ENCODE measurements around the gene IGF1. TPM values are rescaled to one million over a fixed set of nuclear protein-coding genes. Genes with fewer than 3 reads are reported as not detected.

Gene IGF1
- total RNA-seq, 1 experiment from 2014 or later = 0.42 TPM

DNA sequence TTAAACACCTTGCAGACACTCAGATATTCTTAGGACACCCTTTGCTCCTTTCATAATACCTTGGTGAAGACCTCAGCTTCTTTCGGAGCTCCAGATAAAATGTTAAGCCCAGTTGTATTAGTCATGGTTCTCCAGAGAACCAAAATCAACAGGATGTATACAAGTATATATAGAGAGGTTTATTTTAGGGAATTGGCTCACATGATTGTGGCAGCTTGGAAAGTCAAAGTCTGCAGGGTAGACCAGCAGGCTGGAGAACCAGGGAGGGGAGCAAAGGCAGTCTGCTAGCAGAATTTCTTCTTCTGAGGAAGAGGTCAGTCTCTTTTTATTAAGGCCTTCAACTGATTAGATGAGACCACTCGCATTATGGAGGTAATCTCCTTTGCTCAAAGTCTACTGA lies 6.9 kb upstream of the IGF1 start:
- Histone ChIP-seq H3K9ac (ENCODE audit: low read length) (no peak overlapping the region), H3K27me3 (ENCODE audit: insufficient read depth, low read length) (no peaks in the 10 kb centered on the region), H3K36me3 (ENCODE audit: control insufficient read depth in 1 of 2, insufficient read depth in 2 of 2, low read length in 2 of 2) (no peaks in the 10 kb centered on the region), H2AFZ (ENCODE audit: low read depth, low read length, poor library complexity, severe bottlenecking) (no peak overlapping the region), H3K79me2 (ENCODE audit: insufficient read depth, low read length) (no peaks in the 10 kb centered on the region), H3K4me3 (replicated peaks in 1 of 2; ENCODE audit: low read depth in 1 of 2, low read length in 2 of 2) (no peak overlapping the region), H3K4me2 (ENCODE audit: low read length) (no peak overlapping the region), H3K9me3 (ENCODE audit: control insufficient read depth in 1 of 2, insufficient read depth in 1 of 2, low read depth in 1 of 2, low read length in 2 of 2) (no peaks in the 10 kb centered on the region), H3K9me2 (ENCODE audit: insufficient read depth) (no peaks in the 10 kb centered on the region), H4K20me1 (ENCODE audit: insufficient read depth) (no peaks in the 10 kb centered on the region), H3K27ac (ENCODE audit: low read depth, low read length) (no peak overlapping the region), H3K4me1 (ENCODE audit: control insufficient read depth in 1 of 2, insufficient read depth in 2 of 2, low read length in 2 of 2) (no peaks in the 10 kb centered on the region; a peak in 1 of 4 replicates)
- DNase-seq (ENCODE audit: low read depth, low spot score) (no peak), ATAC-seq (no peak)
- intact Hi-C loops (cut with micrococcal nuclease) = loop anchor here (10.0 kb wide), 1 partner anchor 712 kb away; no protein-coding TSS in a partner anchor
- CTCF ChIA-PET = no interaction called here
- RAD21 ChIA-PET (ENCODE audit: low non-redundant PET in 1 of 2, low total read pairs in 2 of 2, uncharacterized antibody in 2 of 2, unreplicated experiment in 2 of 2) = no interaction called here
- POLR2A ChIA-PET = no interaction called here
- TF ChIP-seq POLR2A (IDR thresholded peaks at IDR 0.05; ENCODE audit: borderline replicate concordance, extremely low read depth, insufficient read depth, insufficient read length) (no peak), POLR2AphosphoS5 (IDR thresholded peaks at IDR 0.05; ENCODE audit: low read depth, low read length) (no peak), SIN3A (IDR thresholded peaks at IDR 0.05; ENCODE audit: low read depth) (no peak), SP1 (IDR thresholded peaks at IDR 0.05; ENCODE audit: low read depth) (no peak), EZH2phosphoT487 (IDR thresholded peaks at IDR 0.05; ENCODE audit: borderline replicate concordance) (no peak), EGR1 (IDR thresholded peaks at IDR 0.05; ENCODE audit: low read depth) (no peak), ZFX (IDR thresholded peaks at IDR 0.05) (no peak)
- TF ChIP-seq, protein P1, sequence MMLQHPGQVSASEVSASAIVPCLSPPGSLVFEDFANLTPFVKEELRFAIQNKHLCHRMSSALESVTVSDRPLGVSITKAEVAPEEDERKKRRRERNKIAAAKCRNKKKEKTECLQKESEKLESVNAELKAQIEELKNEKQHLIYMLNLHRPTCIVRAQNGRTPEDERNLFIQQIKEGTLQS (IDR thresholded peaks at IDR 0.05) = no peak
- BruUV-seq (replicated peaks) = no TSS peak

DNA sequence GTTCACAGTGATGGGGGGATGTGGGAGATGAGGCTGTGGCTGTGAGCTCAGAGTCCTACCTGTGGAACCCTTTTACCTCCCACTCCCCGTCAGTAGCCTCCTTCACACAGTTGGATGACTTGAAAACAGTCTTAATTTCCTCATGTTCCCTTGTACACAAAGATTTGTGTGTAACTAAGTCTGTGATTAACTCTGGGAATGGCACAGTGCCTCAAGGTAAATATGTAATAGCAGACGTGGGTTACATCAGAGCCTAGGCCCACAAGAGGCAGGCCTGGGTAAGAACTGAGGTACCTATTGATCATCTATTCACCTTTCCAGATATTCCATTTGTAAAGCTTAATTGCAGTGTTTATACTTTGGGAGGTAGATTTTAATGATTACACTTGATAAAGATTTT lies 5.8 kb upstream of the IGF1 start:
- DNase-seq (ENCODE audit: low read depth, low spot score) (no peak), ATAC-seq (no peak)
- Histone ChIP-seq H3K27ac (ENCODE audit: low read depth, low read length) (no peak overlapping the region), H3K4me2 (ENCODE audit: low read length) (no peak overlapping the region), H3K36me3 (ENCODE audit: control insufficient read depth in 1 of 2, insufficient read depth in 2 of 2, low read length in 2 of 2) (no peaks in the 10 kb centered on the region), H3K9me2 (ENCODE audit: insufficient read depth) (no peaks in the 10 kb centered on the region), H3K9me3 (ENCODE audit: control insufficient read depth in 1 of 2, insufficient read depth in 1 of 2, low read depth in 1 of 2, low read length in 2 of 2) (no peaks in the 10 kb centered on the region), H3K27me3 (ENCODE audit: insufficient read depth, low read length) (no peaks in the 10 kb centered on the region), H4K20me1 (ENCODE audit: insufficient read depth) (no peaks in the 10 kb centered on the region), H3K4me1 (ENCODE audit: control insufficient read depth in 1 of 2, insufficient read depth in 2 of 2, low read length in 2 of 2) (no peaks in the 10 kb centered on the region; a peak in 1 of 4 replicates), H3K9ac (ENCODE audit: low read length) (no peak overlapping the region), H3K4me3 (replicated peaks in 1 of 2; ENCODE audit: low read depth in 1 of 2, low read length in 2 of 2) (no peak overlapping the region), H3K79me2 (ENCODE audit: insufficient read depth, low read length) (no peaks in the 10 kb centered on the region), H2AFZ (ENCODE audit: low read depth, low read length, poor library complexity, severe bottlenecking) (no peak overlapping the region)
- RAD21 ChIA-PET (ENCODE audit: low non-redundant PET in 1 of 2, low total read pairs in 2 of 2, uncharacterized antibody in 2 of 2, unreplicated experiment in 2 of 2) = no interaction called here
- POLR2A ChIA-PET = no interaction called here
- CTCF ChIA-PET = no interaction called here
- intact Hi-C loops (cut with micrococcal nuclease) = loop anchor here (10.0 kb wide), 1 partner anchor 711 kb away; no protein-coding TSS in a partner anchor
- BruUV-seq (replicated peaks) = no TSS peak
- TF ChIP-seq SRF (IDR thresholded peaks at IDR 0.05; ENCODE audit: low read depth) = no peak
- no peak for TF ChIP-seq TCF7L2 (IDR thresholded peaks at IDR 0.05; ENCODE audit: borderline replicate concordance, extremely low read depth, insufficient read depth, insufficient read length)
- no peak for TF ChIP-seq EGR1 (IDR thresholded peaks at IDR 0.05; ENCODE audit: low read depth)
- no peak for TF ChIP-seq ZFX (IDR thresholded peaks at IDR 0.05)
- TF ChIP-seq, protein P2, sequence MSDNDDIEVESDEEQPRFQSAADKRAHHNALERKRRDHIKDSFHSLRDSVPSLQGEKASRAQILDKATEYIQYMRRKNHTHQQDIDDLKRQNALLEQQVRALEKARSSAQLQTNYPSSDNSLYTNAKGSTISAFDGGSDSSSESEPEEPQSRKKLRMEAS (IDR thresholded peaks at IDR 0.05) = no peak
- no peak for TF ChIP-seq RAD21 (IDR thresholded peaks at IDR 0.05; ENCODE audit: low read depth)
- no peak for TF ChIP-seq JUND (IDR thresholded peaks at IDR 0.05)
- no peak for TF ChIP-seq CEBPB (IDR thresholded peaks at IDR 0.05; ENCODE audit: low read depth)
- TF ChIP-seq FOSL1 (IDR thresholded peaks at IDR 0.05; ENCODE audit: low read depth) = no peak
- no peak for TF ChIP-seq SP1 (IDR thresholded peaks at IDR 0.05; ENCODE audit: low read depth)
- no peak for TF ChIP-seq EZH2phosphoT487 (IDR thresholded peaks at IDR 0.05; ENCODE audit: borderline replicate concordance)
- TF ChIP-seq SIN3A (IDR thresholded peaks at IDR 0.05; ENCODE audit: low read depth) = no peak
- TF ChIP-seq CBX3 (IDR thresholded peaks at IDR 0.05; ENCODE audit: low read depth) = no peak
- no peak for TF ChIP-seq ZNF274 (IDR thresholded peaks at IDR 0.05; ENCODE audit: low read depth, low read length)
- TF ChIP-seq, protein P1 (IDR thresholded peaks at IDR 0.05) = no peak
- no peak for TF ChIP-seq ELF1 (IDR thresholded peaks at IDR 0.05; ENCODE audit: borderline replicate concordance, low read depth)
- TF ChIP-seq EZH2 (IDR thresholded peaks at IDR 0.05) = no peak
- TF ChIP-seq YY1 (IDR thresholded peaks at IDR 0.05; ENCODE audit: extremely low read depth, insufficient replicate concordance, low read depth, low read length) = no peak
- TF ChIP-seq, protein P3, sequence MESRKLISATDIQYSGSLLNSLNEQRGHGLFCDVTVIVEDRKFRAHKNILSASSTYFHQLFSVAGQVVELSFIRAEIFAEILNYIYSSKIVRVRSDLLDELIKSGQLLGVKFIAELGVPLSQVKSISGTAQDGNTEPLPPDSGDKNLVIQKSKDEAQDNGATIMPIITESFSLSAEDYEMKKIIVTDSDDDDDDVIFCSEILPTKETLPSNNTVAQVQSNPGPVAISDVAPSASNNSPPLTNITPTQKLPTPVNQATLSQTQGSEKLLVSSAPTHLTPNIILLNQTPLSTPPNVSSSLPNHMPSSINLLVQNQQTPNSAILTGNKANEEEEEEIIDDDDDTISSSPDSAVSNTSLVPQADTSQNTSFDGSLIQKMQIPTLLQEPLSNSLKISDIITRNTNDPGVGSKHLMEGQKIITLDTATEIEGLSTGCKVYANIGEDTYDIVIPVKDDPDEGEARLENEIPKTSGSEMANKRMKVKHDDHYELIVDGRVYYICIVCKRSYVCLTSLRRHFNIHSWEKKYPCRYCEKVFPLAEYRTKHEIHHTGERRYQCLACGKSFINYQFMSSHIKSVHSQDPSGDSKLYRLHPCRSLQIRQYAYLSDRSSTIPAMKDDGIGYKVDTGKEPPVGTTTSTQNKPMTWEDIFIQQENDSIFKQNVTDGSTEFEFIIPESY (IDR thresholded peaks at IDR 0.05; ENCODE audit: extremely low read depth, insufficient replicate concordance, low read length) = no peak
